Spleen (tissue), 7 donors: ENCODE data around the gene STX8.

ENCODE experiments used
- POLR2A ChIP-seq, 3 donors: fragments of 450-650 bp; IDR thresholded peaks; one replicate each; pipeline ENCODE4 v1.5.1; 2017; ENCODE audit warnings: antibody characterized with exemption in 3 of 3, mild to moderate bottlenecking in 1 of 3
- TF ChIP-seq, protein P1 (sequence below), 11 experiments: fragments of 200-600 bp in 7 of 11; fragments of 450-650 bp in 4 of 11; sonication (generic) in 4 of 11; IDR thresholded peaks in 8 of 11; conservative IDR thresholded peaks in 3 of 11; 1 replicate in 7 of 11; 2 replicates in 4 of 11; pipeline versions ENCODE4 v1.4.0 to v1.8.0; 2016 to 2021; ENCODE audit warnings: antibody characterized with exemption in 11 of 11, inconsistent platforms in 4 of 11, mild to moderate bottlenecking in 1 of 11
- donor health status: DM: no; HTN: no; CAD: no; lungs with moderate emphysema.
- donor health status: DM: no; HTN: no; CAD: no.
- donor health status: DM: no; HTN: no; CAD: no.

GRCh38 chr17:9364837-9365430 is 210.7 kb downstream of the STX8 start:
- TF ChIP-seq, protein P1, sequence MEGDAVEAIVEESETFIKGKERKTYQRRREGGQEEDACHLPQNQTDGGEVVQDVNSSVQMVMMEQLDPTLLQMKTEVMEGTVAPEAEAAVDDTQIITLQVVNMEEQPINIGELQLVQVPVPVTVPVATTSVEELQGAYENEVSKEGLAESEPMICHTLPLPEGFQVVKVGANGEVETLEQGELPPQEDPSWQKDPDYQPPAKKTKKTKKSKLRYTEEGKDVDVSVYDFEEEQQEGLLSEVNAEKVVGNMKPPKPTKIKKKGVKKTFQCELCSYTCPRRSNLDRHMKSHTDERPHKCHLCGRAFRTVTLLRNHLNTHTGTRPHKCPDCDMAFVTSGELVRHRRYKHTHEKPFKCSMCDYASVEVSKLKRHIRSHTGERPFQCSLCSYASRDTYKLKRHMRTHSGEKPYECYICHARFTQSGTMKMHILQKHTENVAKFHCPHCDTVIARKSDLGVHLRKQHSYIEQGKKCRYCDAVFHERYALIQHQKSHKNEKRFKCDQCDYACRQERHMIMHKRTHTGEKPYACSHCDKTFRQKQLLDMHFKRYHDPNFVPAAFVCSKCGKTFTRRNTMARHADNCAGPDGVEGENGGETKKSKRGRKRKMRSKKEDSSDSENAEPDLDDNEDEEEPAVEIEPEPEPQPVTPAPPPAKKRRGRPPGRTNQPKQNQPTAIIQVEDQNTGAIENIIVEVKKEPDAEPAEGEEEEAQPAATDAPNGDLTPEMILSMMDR (IDR thresholded peaks at IDR 0.05 in 8 of 11, conservative IDR thresholded peaks at IDR 0.05 in 3 of 11) = no peak
- no peak for TF ChIP-seq POLR2A (IDR thresholded peaks at IDR 0.05)
